Epithelial cell of proximal tubule (primary cell): ENCODE measurements around the gene TP53BP1. TPM values are rescaled to one million over a fixed set of nuclear protein-coding genes. Genes with fewer than 3 reads are reported as not detected.

Experiments
- DNase-seq: peaks from one replicate; pipeline ENCODE4 v3.0.0-alpha.2; 2011; ENCODE audit warnings: low read depth
- H3K4me3 ChIP-seq: 2 replicates; pipeline ENCODE4 v1.5.1; 2011; ENCODE audit warnings: low read depth, mild to moderate bottlenecking, low read length
- total RNA-seq: library from RNA; depleted of rRNA; stranded (reverse); fragments of >200 nt; gene quantifications from 2 replicates; pipeline ENCODE4 v1.2.3, GENCODE V29; 2015
- TF ChIP-seq, protein P1 (sequence below): conservative IDR thresholded peaks from 2 replicates; pipeline ENCODE4 v1.5.1; 2012; ENCODE audit warnings: low read depth, mild to moderate bottlenecking, low read length

Gene TP53BP1
- total RNA-seq, 1 donor from 2014 or later, result 28.8 TPM

DNA sequence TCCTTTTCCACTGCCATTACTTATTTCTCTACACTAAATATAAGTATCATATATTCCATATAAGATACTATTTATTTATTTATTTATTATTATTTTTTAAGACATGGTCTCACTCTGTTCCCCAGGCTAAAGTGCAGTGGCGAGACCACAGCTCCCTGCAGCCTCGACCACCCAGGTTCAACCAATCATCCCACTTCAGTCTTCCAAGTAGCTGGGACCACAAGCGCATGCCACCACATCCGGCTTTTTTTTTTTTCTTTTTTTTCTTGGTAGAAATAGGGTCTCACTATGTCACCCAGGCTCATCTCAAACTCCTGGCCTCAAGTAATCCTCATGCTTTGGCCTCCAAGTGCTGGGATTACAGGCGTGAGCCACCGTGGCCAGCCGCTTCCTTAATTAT is 56.6 kb downstream of the TP53BP1 start:
- no peak for DNase-seq
- no peak overlapping the region for H3K4me3 ChIP-seq
- TF ChIP-seq, protein P1, sequence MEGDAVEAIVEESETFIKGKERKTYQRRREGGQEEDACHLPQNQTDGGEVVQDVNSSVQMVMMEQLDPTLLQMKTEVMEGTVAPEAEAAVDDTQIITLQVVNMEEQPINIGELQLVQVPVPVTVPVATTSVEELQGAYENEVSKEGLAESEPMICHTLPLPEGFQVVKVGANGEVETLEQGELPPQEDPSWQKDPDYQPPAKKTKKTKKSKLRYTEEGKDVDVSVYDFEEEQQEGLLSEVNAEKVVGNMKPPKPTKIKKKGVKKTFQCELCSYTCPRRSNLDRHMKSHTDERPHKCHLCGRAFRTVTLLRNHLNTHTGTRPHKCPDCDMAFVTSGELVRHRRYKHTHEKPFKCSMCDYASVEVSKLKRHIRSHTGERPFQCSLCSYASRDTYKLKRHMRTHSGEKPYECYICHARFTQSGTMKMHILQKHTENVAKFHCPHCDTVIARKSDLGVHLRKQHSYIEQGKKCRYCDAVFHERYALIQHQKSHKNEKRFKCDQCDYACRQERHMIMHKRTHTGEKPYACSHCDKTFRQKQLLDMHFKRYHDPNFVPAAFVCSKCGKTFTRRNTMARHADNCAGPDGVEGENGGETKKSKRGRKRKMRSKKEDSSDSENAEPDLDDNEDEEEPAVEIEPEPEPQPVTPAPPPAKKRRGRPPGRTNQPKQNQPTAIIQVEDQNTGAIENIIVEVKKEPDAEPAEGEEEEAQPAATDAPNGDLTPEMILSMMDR, result no peak

DNA sequence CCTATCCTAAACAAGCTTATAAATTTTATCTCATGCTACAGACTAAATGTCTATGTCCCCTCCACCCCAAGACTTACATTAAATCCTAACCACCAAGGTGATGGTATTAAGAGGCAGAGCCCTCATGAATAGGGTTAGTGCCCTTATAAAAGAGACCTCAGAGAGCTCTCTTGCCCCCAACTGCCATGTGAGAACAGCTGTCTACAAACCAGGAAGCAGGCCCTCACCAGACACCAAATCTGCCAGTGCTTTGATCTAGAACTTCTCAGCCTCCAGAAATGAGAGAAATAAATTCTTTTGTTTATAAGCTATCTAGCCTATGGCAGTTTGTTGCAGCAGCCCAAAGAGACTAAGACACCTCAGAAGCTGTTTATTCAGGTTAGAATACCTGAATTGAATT is 58.5 kb downstream of the TP53BP1 start:
- no peak for DNase-seq
- TF ChIP-seq, protein P1, result no peak
- no peak overlapping the region for H3K4me3 ChIP-seq

DNA sequence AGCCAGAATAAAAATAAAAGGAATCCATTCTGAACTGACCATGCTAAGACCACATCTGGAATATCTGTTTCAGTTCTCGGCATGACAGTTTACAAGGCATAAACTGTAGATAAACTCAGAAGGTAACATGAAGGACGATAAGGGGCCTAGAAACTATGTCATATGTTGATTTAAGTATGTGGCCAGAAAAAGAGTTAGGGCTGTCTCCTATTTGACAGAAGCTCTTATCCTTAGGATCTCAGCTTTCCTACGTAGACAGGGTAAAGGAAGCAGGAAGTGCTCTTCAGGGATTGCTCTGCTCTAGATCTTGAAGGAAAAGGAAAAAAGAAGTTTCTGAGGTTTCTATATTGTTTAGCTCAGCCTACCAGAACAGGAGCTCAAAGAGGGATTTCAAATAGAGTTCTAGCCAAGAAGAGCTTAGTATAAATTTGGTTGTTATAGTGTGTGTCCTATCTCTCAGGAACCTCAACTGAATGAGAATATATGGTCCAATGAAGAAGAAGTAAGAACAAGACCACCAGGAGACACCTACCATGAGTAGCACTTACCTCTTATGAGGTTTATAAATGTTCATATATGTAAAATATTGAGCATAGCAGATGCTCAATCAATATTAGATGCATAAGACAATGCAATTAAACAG is 59.2 kb downstream of the TP53BP1 start:
- TF ChIP-seq, protein P1, result no peak
- DNase-seq, result no peak
- no peak overlapping the region for H3K4me3 ChIP-seq

DNA sequence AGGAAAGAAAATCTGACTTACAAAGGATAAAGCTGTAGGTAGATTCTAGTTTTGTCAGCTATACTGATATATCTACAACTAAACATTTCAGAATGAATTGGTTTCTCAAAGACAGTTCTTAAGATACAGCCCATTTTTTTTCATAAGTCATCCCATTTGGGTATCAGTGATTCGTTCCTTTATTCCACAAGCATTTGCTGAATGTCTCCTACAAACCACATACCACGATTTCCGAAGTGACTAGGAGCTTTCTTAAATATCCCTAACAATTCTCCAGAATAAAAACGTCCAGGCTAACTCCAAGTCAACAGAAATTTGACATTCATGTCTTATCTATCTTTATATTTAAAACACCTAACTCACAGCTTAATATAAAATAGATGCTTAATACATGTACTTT is 59.8 kb downstream of the TP53BP1 start:
- H3K4me3 ChIP-seq, result no peak overlapping the region
- TF ChIP-seq, protein P1, result no peak
- DNase-seq, result no peak

DNA sequence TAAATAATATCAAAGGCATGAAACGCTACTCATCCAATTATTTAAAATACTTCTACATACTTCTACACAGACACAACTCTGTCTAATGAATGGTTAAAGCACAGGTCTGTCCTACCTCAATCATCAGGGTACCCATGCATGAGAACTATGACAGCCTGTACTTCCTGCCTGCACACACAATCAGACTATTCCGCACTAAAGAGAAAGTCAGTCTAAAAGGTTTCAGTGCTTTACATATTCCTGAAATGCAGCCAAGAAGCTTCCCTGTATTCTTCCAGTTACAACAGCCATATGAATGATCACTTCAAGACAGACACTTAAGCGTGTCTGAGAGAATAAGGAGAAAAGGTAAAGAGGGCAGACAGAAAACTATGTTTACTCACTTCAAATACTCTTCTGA is 63.3 kb downstream of the TP53BP1 start:
- H3K4me3 ChIP-seq, result no peak overlapping the region
- TF ChIP-seq, protein P1, result no peak
- DNase-seq, result no peak

DNA sequence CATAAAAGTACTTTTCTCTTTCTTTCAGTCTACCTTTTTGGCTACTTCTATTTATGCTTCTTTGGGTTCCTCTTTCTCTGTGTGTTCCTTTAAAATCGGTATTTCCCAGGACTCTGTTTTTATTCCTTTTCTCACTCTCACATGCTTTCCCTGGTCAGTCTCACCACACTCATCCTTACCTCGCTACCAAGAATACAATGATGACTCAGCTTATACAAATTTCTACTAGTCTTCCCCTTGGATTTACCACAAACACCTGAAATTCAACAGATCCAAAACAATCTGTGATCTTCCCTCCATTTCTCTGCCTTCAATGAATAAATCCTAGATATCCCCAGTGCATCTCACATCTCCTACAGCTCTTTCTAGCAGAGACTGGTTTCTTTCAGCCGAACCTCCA is 69.2 kb downstream of the TP53BP1 start:
- no peak overlapping the region for H3K4me3 ChIP-seq
- TF ChIP-seq, protein P1, result no peak
- peak; percentile 10 for DNase-seq

DNA sequence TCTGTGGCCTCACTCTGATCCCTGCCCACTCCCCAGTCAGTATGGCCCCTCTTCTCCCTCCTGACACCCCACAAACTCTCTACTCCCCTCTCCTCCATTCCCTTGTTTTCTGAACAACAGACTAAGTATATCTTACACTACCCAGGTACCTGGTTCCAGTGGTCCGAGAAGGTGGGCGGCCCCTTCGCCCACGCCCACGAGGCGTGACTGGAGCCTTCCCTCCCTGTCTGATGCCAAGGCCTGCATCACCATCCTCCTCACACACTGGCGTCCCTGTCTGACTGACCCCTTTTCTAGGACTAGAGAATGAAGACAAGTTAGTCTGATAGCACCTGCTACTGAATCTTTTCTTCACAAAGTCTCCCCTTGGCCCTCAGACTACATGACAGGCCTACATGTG is 72.1 kb downstream of the TP53BP1 start:
- H3K4me3 ChIP-seq, result no peak overlapping the region
- DNase-seq, result no peak
- TF ChIP-seq, protein P1, result no peak
